Measurements from ENCODE around the gene CRTAC1.

The CRTAC1 gene

GRCh38 chr10:97896756-97897358 is 133.6 kb downstream of the CRTAC1 start:
- no peak for DNase-seq (ENCODE audit: low read depth in 3 of 3)

GRCh38 chr10:97895915-97896314 is 134.5 kb downstream of the CRTAC1 start:
- DNase-seq (ENCODE audit: low read depth in 3 of 3), result no peak

GRCh38 chr10:97895084-97895483 is 135.3 kb downstream of the CRTAC1 start:
- no peak for DNase-seq (ENCODE audit: low read depth in 3 of 3)

- DNase-seq (ENCODE audit: low read depth in 3 of 3), result no peak
These were observed 136.3 kb downstream of the CRTAC1 start for GRCh38 chr10:97894092-97894491.

- DNase-seq (ENCODE audit: low read depth in 3 of 3), result no peak
These were observed 137.5 kb downstream of the CRTAC1 start for GRCh38 chr10:97892939-97893338.

- DNase-seq (ENCODE audit: low read depth in 3 of 3), result no peak
These were observed 137.9 kb downstream of the CRTAC1 start for GRCh38 chr10:97892506-97892905.

- no peak for DNase-seq (ENCODE audit: low read depth in 3 of 3)
These were observed 138.8 kb downstream of the CRTAC1 start for GRCh38 chr10:97891497-97892167.

GRCh38 chr10:97889461-97890265 is 140.8 kb downstream of the CRTAC1 start:
- peak in 1 of 3 experiments; percentile 9 for DNase-seq (ENCODE audit: low read depth in 3 of 3)

GRCh38 chr10:97888641-97889262 is 141.7 kb downstream of the CRTAC1 start:
- peak in 1 of 3 experiments; percentile 17 for DNase-seq (ENCODE audit: low read depth in 3 of 3)

- no peak for DNase-seq (ENCODE audit: low read depth in 3 of 3)
These were observed 142.3 kb downstream of the CRTAC1 start for GRCh38 chr10:97888134-97888533.

GRCh38 chr10:97887399-97887798 is 143.0 kb downstream of the CRTAC1 start:
- DNase-seq (ENCODE audit: low read depth in 3 of 3), result no peak

- DNase-seq (ENCODE audit: low read depth in 3 of 3), result no peak
These were observed 144.1 kb downstream of the CRTAC1 start for GRCh38 chr10:97886286-97886685.

GRCh38 chr10:97883092-97883485 is 147.3 kb downstream of the CRTAC1 start:
- DNase-seq (ENCODE audit: low read depth in 3 of 3), result no peak

GRCh38 chr10:97882142-97883091 is 148.0 kb downstream of the CRTAC1 start:
- no peak for DNase-seq (ENCODE audit: low read depth in 3 of 3)

- no peak for DNase-seq (ENCODE audit: low read depth in 3 of 3)
These were observed 150.3 kb downstream of the CRTAC1 start for GRCh38 chr10:97880109-97880508.

GRCh38 chr10:97879241-97879640 is 151.2 kb downstream of the CRTAC1 start:
- DNase-seq (ENCODE audit: low read depth in 3 of 3), result no peak

GRCh38 chr10:97876402-97876801 is 154.0 kb downstream of the CRTAC1 start:
- DNase-seq (ENCODE audit: low read depth in 3 of 3), result no peak

GRCh38 chr10:97875391-97875790 is 155.0 kb downstream of the CRTAC1 start:
- DNase-seq (ENCODE audit: low read depth in 3 of 3), result no peak

GRCh38 chr10:97874332-97874731 is 156.1 kb downstream of the CRTAC1 start:
- no peak for DNase-seq (ENCODE audit: low read depth in 3 of 3)

- DNase-seq (ENCODE audit: low read depth in 3 of 3), result no peak
These were observed 156.9 kb downstream of the CRTAC1 start for GRCh38 chr10:97873569-97873968.

- DNase-seq (ENCODE audit: low read depth in 3 of 3), result no peak
These were observed 159.4 kb downstream of the CRTAC1 start for GRCh38 chr10:97870990-97871389.
